HG02623 (cell line): ENCODE measurements around the gene SMIM41.

Experiments used
- ATAC-seq: cut with Tn5 transposase; IDR thresholded peaks from one replicate; pipeline ENCODE4 v1.9.1; 2021; ENCODE audit warnings: moderate library complexity; ENCODE audit not compliant: unreplicated experiment

SMIM41 gene

GRCh38 chr12:52145228-52146088 lies 66.0 kb downstream of the SMIM41 start:
- ATAC-seq: no peak

GRCh38 chr12:52146089-52146821 lies 66.8 kb downstream of the SMIM41 start:
- ATAC-seq: no peak

- ATAC-seq: no peak
These were observed 67.4 kb downstream of the SMIM41 start for GRCh38 chr12:52146822-52147366.

- no peak for ATAC-seq
These were observed 68.0 kb downstream of the SMIM41 start for GRCh38 chr12:52147367-52147963.

GRCh38 chr12:52147964-52148463 lies 68.5 kb downstream of the SMIM41 start:
- ATAC-seq: no peak

GRCh38 chr12:52148464-52149181 lies 69.1 kb downstream of the SMIM41 start:
- no peak for ATAC-seq

- ATAC-seq: no peak
These were observed 69.7 kb downstream of the SMIM41 start for GRCh38 chr12:52149182-52149641.

GRCh38 chr12:52149651-52150241 lies 70.2 kb downstream of the SMIM41 start:
- no peak for ATAC-seq

- no peak for ATAC-seq
These were observed 71.8 kb downstream of the SMIM41 start for GRCh38 chr12:52151153-52151836.

- ATAC-seq: no peak
These were observed 72.6 kb downstream of the SMIM41 start for GRCh38 chr12:52151837-52152783.

GRCh38 chr12:52152905-52153317 lies 73.4 kb downstream of the SMIM41 start:
- ATAC-seq: no peak

GRCh38 chr12:52155048-52155868 lies 75.8 kb downstream of the SMIM41 start:
- no peak for ATAC-seq

- no peak for ATAC-seq
These were observed 76.8 kb downstream of the SMIM41 start for GRCh38 chr12:52156311-52156710.

- no peak for ATAC-seq
These were observed 77.5 kb downstream of the SMIM41 start for GRCh38 chr12:52156757-52157565.

GRCh38 chr12:52157566-52158150 lies 78.2 kb downstream of the SMIM41 start:
- ATAC-seq: no peak
